GM18502 (cell line): Measurements from ENCODE around the gene SFMBT2.
"Not testable (repeated sequence)": the region's sequence is repeated elsewhere in the genome, so short reads cannot be mapped to it uniquely, and the experiment has no call there.

Experiments used
- ATAC-seq: cut with Tn5 transposase; IDR thresholded peaks from one replicate; pipeline ENCODE4 v1.9.1; 2021; ENCODE audit warnings: mild to moderate bottlenecking; ENCODE audit not compliant: unreplicated experiment, poor library complexity

Gene SFMBT2

DNA sequence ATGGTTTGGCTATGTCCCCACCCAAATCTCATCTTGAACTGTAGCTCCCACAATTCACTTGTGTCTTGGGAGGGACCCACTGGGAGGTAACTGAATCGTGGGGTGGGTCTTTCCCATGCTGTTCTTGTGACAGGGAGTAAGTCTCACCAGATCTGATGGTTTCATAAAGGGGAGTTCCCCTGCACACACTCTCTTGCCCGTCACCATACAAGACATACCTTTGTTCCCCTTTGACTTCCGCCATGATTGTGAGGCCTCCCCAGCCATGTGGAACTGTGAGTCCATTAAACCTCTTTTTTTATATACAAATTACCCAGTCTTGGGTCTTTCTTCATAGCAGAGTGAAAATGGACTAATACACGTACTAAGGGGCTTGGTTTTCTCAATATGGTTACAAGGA is 106.7 kb downstream of the SFMBT2 start:
- ATAC-seq = no peak

GRCh38 chr10:7302930-7303557 is 107.8 kb downstream of the SFMBT2 start:
- ATAC-seq = no peak

DNA sequence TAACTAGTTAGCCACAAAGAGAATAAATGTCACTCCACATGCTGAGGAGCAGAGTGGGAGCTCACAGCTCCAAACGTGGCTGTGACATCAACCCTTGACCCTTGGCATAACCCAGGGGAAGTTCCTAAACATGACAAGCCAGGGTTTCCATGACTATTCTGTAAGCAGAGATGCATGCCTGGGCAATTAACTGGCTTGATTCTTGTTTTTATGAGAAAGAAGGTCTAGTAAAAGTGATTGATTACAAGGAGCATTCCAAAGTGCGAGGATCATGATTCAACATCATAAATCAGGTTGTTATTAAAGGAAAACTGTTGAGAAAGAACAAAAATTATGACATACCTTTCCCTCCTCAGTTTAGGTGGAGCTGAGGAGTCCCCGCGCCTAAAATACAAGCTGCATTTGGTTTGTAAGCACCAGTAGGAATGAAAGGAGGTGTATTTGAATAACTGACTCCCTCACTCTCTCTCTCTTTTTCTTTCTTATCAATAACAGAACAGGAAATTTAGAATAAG is 108.4 kb downstream of the SFMBT2 start:
- no peak for ATAC-seq

GRCh38 chr10:7301006-7301778 is 109.6 kb downstream of the SFMBT2 start:
- ATAC-seq = no peak

DNA sequence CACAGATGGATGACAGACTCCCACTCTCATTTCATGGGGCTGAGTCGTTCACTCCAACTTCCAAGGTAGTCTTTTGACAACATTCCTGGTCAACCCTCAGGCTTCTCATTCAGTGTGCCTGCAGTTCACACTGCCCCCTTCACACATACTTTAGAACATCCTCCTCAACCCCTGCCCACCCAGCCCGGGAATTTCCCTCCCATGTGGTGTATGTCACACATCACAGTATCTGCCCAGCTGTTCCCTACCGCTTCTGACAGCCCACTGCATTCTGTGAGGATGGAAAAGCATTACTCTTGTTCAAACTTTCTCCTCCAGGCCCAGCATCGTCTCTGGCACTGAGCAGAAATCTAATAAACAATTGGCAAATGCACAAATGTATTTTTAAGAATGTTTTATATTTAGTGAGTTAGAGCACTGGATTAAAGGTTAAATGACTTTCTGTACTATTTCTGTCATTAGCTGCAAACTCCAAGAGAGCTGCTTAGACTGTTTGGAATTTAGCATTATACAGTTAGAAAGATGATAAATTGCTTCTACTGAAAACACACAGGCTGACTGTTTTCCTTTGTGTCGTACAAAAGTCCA is 110.4 kb downstream of the SFMBT2 start:
- ATAC-seq = no peak

- not testable (repeated sequence) for ATAC-seq
These were observed 111.1 kb downstream of the SFMBT2 start for GRCh38 chr10:7299601-7300325.

- ATAC-seq = no peak
These were observed 112.3 kb downstream of the SFMBT2 start for GRCh38 chr10:7298495-7298894.

DNA sequence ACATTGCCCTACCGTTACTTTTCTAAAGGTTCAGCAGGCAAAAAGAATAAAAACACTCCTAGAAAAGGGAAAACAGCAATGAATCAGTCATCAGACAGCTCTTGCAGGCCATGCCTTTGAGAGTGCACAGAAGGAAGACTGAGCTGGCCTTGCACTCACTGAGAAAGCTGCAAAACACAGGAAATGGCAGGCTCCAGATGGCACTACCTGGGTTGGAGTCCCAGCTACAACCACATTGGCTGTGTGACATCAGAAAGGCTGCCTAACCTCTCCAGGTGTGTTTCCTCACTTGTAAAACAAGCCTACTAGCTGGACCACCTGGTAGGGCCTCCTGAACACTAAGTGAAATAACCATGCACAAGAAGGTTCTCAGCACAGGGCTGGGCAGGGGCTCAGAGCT is 113.7 kb downstream of the SFMBT2 start:
- no peak for ATAC-seq

DNA sequence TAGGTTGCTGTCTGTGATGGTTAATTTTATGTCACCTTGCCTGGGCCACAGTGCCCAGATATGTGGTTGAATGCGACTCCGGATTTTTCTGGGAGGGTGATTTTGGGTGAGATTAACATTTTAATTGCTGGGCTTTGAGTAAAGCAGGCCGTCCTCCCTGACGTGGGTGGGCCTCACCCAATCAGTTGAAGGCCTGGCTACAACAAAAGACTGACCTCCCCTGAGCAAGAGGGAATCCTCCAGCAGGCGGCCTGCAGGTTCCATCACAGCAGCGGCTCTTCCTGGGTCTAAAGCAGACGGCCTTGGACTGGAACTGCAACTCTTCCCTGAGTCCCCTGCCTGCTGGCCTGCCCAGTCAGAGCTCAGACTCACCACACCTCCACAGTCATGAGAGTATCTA is 114.2 kb downstream of the SFMBT2 start:
- ATAC-seq = no peak

GRCh38 chr10:7296076-7296475 is 114.8 kb downstream of the SFMBT2 start:
- ATAC-seq = no peak

DNA sequence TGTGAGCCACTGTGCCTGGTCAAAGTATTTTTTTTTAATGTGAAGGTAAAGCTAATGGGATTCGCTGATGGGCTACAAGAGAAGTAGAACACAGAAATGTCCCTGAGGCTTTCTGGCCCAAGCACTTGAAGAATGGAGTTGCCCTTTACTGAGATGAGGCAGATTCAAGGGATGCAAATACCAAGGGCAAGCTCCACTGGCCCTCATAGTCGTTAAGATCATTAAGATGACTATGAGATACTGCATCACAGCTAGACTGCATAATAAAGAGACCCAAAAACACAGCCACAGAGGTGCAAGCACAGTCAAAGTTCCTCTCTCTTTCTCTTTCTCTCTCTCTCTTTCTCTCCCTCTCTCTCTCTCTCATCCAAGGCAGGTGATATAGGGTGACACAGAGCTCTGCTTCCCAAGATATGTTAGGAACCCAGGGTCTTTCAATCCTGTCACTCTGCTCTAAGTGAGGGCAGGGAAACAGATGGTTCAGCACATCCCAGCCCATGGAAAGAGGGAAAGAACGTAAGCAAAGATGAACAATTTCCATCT is 117.4 kb downstream of the SFMBT2 start:
- ATAC-seq = no peak

GRCh38 chr10:7291487-7292270 is 119.2 kb downstream of the SFMBT2 start:
- ATAC-seq = no peak

DNA sequence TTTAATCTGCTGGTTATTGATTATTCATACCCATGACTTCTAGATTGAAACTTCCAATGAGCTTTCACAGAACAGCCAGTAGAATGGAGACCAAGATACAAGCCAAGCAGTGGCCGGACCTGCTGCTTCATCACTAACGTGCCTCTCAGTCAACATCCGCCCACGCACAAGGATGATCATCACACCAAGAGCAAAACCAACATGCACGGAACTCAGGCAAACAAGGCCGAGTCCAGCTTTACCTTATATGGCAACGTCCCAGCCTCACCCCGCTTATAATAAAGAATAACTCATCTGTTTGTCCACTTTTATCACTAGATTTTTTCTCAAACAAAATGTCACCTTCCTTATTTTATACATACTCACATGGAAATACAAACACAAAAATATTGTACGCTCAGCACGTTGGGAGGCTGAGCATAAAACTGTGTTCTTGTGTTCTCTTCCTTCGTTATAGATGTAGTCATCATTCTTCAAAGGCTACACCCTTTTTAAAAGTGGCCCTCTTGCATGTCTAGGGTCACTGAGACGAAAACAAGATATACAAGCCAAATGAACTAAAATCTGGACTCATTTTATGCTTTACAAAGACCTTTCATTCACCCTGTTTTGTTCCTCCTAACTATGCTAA is 122.7 kb downstream of the SFMBT2 start:
- no peak for ATAC-seq

DNA sequence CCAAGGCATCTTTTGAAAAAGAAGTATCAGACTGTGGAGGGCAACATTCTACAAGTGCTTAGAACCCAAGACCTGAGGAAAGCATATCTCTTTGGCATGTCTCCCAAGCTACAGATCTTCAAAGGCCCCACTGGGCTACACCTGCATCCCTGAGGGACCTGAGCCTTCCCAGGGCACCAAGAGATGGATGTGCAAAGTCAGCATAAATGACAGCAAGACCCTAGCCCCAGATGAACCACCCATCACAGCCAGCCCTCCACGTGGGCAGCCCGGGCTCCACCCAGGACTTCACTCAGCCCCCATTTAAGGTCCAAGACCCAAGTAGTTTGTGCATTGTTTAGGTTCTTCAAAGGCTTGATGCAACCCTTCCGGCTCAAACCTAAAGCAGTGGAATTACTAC is 123.5 kb downstream of the SFMBT2 start:
- ATAC-seq = no peak

DNA sequence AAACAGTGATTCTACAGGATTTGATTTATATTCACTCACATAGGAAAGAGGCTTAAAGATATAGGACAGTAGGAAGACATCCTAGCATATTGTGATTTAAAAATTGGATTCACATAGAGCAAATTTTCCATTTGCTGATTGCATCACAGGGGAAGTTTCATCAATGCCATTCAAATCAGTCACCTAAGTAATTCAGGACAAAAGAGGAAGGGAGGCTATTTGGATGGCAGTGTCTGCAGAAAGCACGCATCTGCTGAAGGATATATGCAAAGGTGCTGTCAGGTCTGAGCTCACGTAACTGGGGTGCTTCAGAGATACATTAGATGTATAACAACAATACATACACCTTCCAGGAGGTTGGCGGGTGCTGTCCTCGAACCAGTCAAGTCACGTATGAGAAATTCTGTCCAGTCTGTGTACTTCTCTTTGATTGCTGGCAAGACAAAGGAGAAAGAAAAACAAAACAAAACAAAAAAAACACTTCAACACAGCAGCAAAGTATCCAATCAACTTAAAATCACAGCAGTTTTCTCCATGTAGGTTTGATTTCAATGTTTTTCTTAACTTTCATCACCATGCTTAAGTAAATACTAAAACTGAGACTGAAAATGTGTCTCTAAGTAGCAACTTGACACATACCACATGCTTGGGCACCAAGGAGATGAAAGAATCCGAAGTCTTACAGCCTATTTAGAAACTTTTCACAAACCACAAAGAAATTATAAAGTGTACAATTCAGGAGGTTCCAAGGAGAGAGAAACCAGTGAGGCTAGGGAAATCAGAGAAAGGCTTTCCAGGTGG is 125.1 kb downstream of the SFMBT2 start:
- ATAC-seq = no peak

DNA sequence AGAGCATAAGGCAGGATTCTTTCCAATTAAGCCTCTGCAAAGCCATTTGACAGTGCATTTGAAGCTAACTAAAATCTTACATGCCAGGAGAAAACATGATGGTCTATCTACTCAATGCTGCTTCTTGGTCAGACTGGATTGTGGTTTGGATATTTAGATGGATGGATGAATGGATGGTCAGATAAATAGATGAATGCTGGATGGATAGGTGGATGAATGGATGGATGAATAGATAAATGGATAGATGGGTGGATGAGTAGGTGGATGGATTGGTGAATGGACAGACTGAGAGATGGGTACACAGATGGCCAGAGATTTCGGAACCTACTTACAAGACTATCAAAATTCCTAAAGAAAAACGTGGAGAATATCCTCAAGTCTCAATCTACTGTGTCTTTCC is 127.6 kb downstream of the SFMBT2 start:
- ATAC-seq = no peak

DNA sequence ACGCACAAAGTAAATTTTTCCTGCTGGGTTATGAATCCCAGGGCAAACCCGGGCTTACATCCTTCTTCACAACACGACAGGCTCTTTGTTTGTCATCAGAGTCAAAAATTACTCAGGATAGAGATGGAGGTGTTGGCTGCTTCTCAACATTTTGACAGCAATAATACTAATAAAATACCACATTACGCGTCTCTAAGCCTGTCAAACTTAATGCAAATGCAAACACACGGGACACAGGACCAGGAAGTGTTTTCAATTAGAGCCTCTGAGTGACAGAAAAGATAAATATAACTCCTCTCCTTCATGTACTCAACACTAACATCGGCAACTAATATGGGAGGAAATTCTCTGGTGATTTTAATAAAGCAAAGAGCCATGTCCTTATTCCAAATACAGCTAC is 128.4 kb downstream of the SFMBT2 start:
- ATAC-seq = no peak

- no peak for ATAC-seq
These were observed 129.4 kb downstream of the SFMBT2 start for GRCh38 chr10:7281429-7281828.

GRCh38 chr10:7279303-7279702 is 131.5 kb downstream of the SFMBT2 start:
- ATAC-seq = no peak
